Thyroid gland (tissue), 4 donors: ENCODE results near the gene TESMIN. TPM values are rescaled to one million over a fixed set of nuclear protein-coding genes. Genes with fewer than 3 reads are reported as not detected.
A peak's percentile ranks its signal among the peaks of the same experiment; 100 is the strongest.

Experiments
- DNase-seq, 2 donors: peaks; one replicate each; pipeline ENCODE4 v3.0.0-alpha.2; 2019
- H3K27ac ChIP-seq, 3 donors: fragments of 200-600 bp; sonication (generic); 1 replicate in 2 of 3; 2 replicates in 1 of 3; pipeline ENCODE4 v1.5.1; 2016 to 2019; ENCODE audit warnings: mild to moderate bottlenecking in 1 of 3, moderate library complexity in 1 of 3
- H3K27me3 ChIP-seq: fragments of 200-600 bp; sonication (generic); one replicate; pipeline ENCODE4 v1.5.1; 2019
- H3K36me3 ChIP-seq, 2 donors: fragments of 200-600 bp; sonication (generic); one replicate each; pipeline ENCODE4 v1.5.1; 2016 to 2019
- H3K4me1 ChIP-seq, 2 donors: fragments of 200-600 bp; sonication (generic); one replicate each; pipeline ENCODE4 v1.5.1; 2017 to 2019
- H3K4me3 ChIP-seq, 3 donors: fragments of 200-600 bp; sonication (generic); replicated peaks in 1 of 3; 1 replicate in 2 of 3; 2 replicates in 1 of 3; pipeline ENCODE4 v1.5.1; 2016; ENCODE audit warnings: mild to moderate bottlenecking in 1 of 3
- H3K9me3 ChIP-seq: fragments of 200-600 bp; sonication (generic); one replicate; pipeline ENCODE4 v1.5.1; 2017
- POLR2A ChIP-seq, 2 donors: fragments of 450-650 bp; IDR thresholded peaks; one replicate each; pipeline ENCODE4 v1.6.1; 2017; ENCODE audit warnings: antibody characterized with exemption in 2 of 2, mild to moderate bottlenecking in 2 of 2, moderate library complexity in 1 of 2
- WGBS, 2 donors: methylation state at CpG; one replicate each; pipeline ENCODE4 v1.1.5; 2017; 5-methylcytosine and 5-hydroxymethylcytosine counted together
- intact Hi-C: fragments of 100-400 bp; cut with DNase I; formaldehyde crosslinking; loops from one replicate; pipeline ENCODE4 v1.15.1; 2023
- total RNA-seq, 4 donors: library from RNA; depleted of rRNA; stranded (reverse); fragments of >200 nt; gene quantifications; one replicate each; pipeline ENCODE4 v1.2.3, GENCODE V29; 2016
- TF ChIP-seq, protein P1 (sequence below), 6 experiments: fragments of 200-600 bp in 3 of 6; fragments of 450-650 bp in 3 of 6; sonication (generic) in 3 of 6; IDR thresholded peaks; one replicate each; pipeline ENCODE4 v1.5.1; 2016 to 2019; ENCODE audit warnings: antibody characterized with exemption in 6 of 6, mild to moderate bottlenecking in 2 of 6, inconsistent platforms in 1 of 6, moderate library complexity in 1 of 6

The TESMIN gene
- total RNA-seq, 4 donors from 2014 or later: 2.1 to 10.6 (median 5.8) TPM

DNA sequence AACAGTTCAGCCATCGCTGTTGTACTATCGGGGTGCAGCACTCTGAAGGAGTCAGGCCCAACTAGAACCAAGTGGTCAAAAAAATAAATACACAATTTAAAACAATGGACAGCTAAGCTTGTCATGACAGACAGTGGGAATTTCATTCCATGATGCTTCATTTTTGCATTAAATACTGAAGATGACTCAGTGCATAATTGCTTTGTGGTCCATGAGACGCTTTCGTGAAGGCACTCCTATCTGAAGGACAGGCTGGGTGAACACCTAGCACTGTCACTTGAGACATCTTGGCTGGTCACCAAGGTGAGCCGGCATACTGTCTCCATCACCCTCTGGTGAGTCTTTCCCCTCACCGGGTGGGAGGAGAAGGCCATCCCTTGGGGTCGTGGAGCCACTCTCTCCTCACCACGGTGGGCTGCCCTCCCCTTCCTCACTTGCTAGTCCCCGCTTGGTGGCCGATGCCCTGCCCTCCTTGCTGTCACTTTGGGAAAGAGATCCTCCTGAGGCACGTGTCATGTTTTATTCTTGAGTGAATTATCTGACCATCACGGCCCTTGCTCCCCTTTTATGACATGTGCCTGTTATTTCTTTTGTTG is 4.9 kb upstream of the TESMIN start:
- H3K36me3 ChIP-seq: peaks cover 40 to 49% of the 10 kb centered on the region in 2 donors

DNA sequence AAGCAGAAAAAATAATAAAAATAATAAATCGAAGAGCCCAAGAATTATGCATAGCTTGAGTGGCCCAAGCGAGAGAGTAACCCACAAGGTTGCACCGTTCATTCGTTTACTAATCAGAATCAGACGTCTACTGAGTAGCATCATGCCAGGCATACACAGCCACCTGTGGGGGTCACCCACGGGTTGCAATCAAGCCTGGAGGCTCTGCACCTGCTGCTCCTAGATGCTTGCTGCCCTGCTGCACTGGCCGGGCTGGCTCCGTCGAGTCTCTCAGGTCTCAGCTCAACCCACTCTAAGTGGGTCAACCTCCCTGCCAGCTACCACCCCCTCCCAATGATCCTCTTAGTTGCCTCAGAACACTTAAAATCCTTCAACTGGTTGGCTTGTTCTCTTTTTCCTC is 2.0 kb upstream of the TESMIN start:
- peak; percentile 17 to 35 for DNase-seq
- H3K36me3 ChIP-seq: peaks cover 19 to 22% of the 10 kb centered on the region in 2 donors

More for the DNA sequence above, 4.9 kb upstream of the TESMIN start:
- no peak for DNase-seq
- intact Hi-C loops: no loop called here
- H3K4me3 ChIP-seq: no peak overlapping the region
- peaks cover 0 to 7% of the 10 kb centered on the region in 2 donors for H3K4me1 ChIP-seq
- H3K9me3 ChIP-seq: no peaks in the 10 kb centered on the region
- 89 to 96% methylated on average over 12 of the region's 12 CpGs for WGBS, 2 donors
- TF ChIP-seq POLR2A (IDR thresholded peaks at IDR 0.05): no peak
- TF ChIP-seq, protein P1, sequence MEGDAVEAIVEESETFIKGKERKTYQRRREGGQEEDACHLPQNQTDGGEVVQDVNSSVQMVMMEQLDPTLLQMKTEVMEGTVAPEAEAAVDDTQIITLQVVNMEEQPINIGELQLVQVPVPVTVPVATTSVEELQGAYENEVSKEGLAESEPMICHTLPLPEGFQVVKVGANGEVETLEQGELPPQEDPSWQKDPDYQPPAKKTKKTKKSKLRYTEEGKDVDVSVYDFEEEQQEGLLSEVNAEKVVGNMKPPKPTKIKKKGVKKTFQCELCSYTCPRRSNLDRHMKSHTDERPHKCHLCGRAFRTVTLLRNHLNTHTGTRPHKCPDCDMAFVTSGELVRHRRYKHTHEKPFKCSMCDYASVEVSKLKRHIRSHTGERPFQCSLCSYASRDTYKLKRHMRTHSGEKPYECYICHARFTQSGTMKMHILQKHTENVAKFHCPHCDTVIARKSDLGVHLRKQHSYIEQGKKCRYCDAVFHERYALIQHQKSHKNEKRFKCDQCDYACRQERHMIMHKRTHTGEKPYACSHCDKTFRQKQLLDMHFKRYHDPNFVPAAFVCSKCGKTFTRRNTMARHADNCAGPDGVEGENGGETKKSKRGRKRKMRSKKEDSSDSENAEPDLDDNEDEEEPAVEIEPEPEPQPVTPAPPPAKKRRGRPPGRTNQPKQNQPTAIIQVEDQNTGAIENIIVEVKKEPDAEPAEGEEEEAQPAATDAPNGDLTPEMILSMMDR (IDR thresholded peaks at IDR 0.05): no peak
- H3K27me3 ChIP-seq: no peaks in the 10 kb centered on the region
- no peak overlapping the region for H3K27ac ChIP-seq

DNA sequence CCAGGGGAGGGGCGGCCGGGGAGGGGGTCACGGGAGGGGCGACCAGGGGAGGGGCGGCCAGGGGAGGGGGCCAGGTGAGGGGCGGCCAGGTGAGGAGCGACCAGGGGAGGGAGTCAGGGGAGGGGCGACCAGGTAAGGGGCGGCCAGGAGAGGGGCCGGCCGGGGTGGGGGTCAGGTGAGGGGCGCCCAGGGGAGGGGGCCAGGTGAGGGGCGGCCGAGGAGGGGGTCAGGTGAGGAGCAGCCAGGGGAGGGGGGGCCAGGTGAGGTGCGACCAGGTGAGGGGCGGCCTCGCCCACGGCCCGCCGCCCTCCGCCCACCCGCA is 355 bp downstream of the TESMIN start:
- Histone ChIP-seq H3K27ac (no peak overlapping the region), H3K4me1 (peaks cover 0 to 19% of the 10 kb centered on the region in 2 donors), H3K4me3 (peak overlapping the region in 1 of 3 donors; percentile 47), H3K27me3 (no peaks in the 10 kb centered on the region), H3K9me3 (no peaks in the 10 kb centered on the region), H3K36me3 (peaks cover 0 to under 1% of the 10 kb centered on the region in 2 donors)
- no peak for DNase-seq
- WGBS, 2 donors: no CpG with 5 or more reads among the region's 22 CpGs
- TF ChIP-seq, protein P1 (IDR thresholded peaks at IDR 0.05): no peak
- no peak for TF ChIP-seq POLR2A (IDR thresholded peaks at IDR 0.05)
- intact Hi-C loops: no loop called here

More for the DNA sequence above, 2.0 kb upstream of the TESMIN start:
- Histone ChIP-seq H3K9me3 (no peaks in the 10 kb centered on the region), H3K27ac (no peak overlapping the region), H3K4me3 (no peak overlapping the region), H3K27me3 (no peaks in the 10 kb centered on the region), H3K4me1 (peaks cover 0 to 19% of the 10 kb centered on the region in 2 donors)
- TF ChIP-seq, protein P1 (IDR thresholded peaks at IDR 0.05): no peak
- no peak for TF ChIP-seq POLR2A (IDR thresholded peaks at IDR 0.05)
- intact Hi-C loops: no loop called here
- 69 to 72% methylated on average over 9 of the region's 9 CpGs for WGBS, 2 donors

DNA sequence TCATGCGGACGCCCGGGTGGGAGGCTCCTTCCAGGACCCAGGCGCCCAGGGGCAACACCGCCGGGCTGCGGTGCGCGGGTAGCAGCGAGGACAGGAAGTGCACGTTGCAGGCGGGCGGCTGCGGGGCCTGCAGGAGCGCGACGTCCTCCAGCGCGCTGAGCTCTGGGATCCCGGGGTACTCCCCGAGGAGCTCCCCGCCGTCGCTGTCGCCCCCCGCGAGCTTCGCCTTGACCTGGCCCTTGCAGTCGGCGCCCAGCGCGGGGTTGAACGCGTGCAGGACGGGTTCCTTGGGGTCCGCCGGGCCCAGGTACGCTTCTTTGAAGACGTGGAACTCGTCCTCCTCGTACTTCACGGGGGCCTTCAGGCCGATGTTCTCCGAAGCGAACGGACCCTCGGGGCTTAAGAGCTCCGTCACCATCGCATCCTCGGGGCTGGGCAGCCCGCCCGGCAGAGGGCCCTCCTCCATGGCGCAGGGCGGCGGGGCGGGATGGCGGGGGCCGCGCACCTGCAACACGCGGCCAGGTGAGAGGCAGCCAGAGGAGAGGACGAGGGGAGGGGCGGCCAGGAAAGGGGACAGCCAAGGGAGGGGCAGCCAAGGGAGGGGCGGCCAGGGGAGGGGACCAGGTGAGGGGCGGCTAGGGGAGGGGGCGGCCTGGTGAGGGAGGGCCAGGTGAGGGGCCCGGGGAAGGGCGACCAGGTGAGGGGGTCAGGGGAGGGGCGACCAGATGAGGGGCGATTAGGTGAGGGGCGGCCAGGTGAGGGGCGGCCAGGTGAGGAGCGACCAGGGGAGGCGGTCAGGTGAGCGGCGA is 921 bp downstream of the TESMIN start:
- Histone ChIP-seq H3K27ac (no peak overlapping the region), H3K4me3 (peak overlapping the region in 1 of 3 donors; percentile 47), H3K36me3 (no peaks in the 10 kb centered on the region), H3K9me3 (no peaks in the 10 kb centered on the region), H3K27me3 (no peaks in the 10 kb centered on the region), H3K4me1 (peaks cover 0 to 19% of the 10 kb centered on the region in 2 donors)
- peak; percentile 15 to 37 for DNase-seq
- WGBS, 2 donors: 9 to 41% methylated on average over 9 to 24 of the region's 76 CpGs
- intact Hi-C loops: no loop called here
- TF ChIP-seq, protein P1 (IDR thresholded peaks at IDR 0.05): no peak
- TF ChIP-seq POLR2A (IDR thresholded peaks at IDR 0.05): no peak
